NCI-H2171 treated with DMSO at 0.1 percent for 48 hours (cell line): ENCODE results near the gene HSPH1.

Experiments
- DNase-seq: peaks from one replicate; lab custom pipeline; 2025; lab: John Stamatoyannopoulos, UW

Gene HSPH1

DNA sequence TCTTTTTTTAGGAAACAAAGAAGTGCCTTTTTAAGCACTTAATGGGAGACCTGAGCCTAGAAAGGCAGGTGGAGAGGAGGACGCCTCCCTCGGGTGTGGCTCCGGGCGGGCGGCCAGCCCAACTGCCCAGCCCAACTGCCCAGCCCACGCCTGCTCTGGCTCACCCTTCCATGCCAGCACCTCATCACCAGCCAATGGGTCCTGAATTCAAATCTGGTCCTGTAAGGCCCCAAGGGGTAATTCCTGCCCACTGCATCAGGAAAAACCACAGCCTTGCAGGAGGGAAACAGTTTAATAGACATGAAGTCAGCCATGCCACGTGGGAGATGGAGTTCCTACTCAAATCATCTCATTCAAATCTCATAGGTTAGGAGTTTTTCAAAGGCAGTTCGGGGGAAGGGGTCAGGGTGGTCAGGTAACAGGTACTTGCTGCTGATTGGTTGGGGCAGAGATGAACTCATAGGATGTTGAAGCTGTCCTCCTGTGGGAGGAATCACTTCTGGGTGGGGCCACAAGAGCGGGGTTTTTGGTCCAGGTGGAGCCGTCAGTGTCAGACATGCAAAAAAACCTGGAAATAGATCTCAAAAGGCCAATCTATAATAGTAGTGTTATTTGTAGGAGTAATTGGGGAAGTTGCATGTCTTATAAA, 64.9 kb downstream of the HSPH1 start:
- DNase-seq: no peak

DNA sequence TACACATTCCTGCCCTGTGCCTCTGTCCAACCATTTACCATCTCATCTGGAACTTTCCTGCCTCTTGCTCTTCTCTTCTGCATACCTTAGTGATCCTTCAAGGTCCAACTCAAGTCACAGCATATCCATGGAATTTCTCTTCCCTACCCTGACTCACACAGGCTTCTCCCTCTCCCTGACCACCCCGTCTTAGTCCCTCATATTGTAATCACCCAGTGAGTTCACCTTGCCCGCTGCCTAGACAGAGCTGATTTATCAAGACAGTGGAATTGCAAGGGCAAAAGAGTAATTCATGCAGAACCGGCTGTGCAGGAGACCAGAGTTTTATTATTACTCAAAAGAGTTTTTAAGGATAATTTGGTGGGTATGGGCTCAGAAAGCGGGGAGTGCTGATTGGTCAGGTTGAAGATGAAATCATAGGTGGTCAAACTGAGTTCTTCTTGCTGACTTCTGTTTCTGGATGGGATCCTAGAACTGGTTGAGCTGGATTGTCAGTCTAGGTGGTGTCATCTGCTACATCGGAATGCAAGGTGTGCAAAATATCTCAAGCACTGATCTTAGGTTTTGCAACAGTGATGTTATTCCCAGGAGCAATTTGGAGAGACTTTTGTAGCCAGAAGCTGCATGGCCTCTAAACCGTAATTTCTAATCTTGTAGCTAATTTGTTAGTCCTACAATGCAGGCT, 67.2 kb downstream of the HSPH1 start:
- DNase-seq: no peak

DNA sequence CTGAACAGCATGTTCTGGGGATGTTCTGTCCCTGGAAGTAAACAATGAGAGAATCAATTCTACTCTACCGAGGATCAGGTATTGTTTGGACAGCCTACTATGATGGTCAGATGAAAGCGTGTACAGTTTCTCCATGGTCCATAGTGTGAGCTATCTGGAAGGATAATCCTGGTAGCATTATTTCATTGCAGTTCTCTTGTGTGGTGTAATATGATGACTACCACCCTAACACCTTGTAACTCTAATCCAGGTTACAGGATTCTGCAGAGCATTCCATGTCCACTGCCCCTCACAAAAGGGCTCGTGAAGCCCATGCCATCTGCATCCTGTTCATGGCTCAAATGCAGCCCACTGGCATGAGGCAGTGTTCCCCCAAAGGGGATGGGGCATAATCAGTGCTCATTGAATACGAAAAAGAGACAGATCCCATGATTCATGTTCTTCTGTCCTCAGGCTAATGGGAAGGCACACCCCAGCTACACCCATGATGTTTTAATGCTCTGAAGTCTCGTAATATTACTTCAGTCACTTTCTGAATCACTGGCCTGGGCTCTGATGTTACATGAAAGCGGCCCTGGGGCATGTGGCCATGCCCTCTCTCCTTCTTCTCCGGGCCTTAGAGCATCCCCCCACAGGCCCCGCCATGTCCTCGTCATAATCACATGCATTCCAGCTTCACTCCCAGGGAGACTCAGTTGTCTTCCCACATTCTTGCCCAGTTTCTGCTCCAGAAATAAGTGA, 68.4 kb downstream of the HSPH1 start:
- DNase-seq: no peak

DNA sequence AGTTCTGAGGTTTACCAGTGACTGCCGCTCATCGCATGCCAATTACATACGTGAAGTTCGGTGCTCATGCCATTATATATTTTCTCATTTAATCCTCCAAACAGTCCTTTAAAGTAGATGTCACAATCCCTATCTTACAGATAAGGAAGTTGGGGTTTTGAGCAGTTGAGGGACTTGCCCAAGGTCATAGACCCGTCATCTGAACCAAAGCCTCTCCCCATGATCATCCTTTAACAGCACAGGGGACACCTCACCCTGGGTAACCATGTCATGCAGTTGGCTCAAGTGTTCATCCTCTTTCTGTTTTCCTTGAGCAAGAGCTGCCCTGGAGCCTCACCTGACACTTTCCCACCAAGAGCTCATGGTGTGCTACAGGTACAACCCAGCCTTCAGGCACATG, 69.1 kb downstream of the HSPH1 start:
- DNase-seq: no peak

DNA sequence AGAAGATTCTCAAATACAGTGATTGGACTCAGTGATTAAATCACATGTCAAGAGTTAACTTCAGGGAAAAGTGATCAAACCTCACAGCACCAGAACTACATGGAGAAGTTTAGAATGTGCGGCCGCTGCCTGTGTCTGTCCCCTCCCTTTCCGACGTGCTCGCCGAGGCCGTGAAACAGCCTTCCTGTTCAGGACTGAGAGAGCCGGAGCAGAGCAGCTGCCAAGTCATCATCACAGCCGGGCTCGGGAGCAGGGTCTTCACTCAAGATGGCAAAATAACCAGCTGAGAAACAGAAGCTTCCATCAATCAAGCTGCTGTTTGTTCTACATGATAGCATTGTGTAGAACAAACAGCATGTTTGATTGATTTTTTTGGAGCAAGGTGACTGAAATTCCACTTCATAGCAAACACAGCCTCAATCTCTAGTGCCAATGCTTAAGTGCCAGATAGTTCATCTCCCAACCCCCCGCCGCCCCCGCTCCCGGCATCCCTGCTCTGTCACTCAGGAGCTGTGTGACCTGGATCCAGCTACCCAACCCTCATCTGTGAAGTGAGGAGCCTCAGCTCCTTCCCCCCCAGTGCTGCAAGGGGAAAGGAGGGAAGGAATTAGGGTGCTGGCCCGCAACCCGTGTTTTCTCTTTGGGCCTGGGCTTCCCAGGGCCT, 70.6 kb downstream of the HSPH1 start:
- DNase-seq: no peak

DNA sequence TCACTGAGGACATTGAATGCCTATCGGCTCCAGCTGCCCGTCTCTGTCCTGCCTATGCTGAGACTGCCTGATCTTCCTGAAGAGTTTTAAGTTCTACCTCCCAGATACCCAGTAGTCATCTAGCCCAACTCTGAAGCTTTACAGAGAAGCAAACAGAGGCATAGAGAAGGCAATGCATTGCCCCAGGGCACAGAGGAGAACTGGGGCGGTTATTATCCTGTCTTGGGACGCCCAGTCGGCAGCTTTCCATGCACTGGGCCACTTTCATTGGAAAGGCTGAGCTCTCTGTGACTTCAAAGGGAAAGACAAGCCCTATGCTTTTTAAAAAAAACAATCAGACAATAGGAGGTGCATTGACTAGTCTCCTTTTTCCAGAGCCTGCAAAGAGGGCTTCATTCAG, 71.6 kb downstream of the HSPH1 start:
- no peak for DNase-seq

DNA sequence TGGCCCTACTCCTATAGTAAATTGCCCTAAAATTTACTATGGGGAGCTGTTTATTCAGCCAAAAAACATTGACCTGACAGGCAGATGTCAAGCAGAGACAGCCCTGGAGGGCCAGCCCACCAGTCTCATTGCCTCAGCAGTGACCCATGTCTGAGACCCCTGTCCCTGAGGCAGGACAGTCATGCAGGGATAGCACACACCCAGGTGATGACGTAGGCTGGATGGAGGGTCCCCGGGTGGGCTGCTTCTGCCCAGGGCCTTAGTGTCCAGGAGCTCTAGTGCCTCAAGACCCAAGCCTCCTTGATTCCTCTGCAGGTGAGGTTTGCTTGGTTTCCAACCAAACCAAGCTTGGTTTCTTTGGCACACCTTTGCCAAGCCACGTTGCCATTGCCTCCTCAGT, 72.1 kb downstream of the HSPH1 start:
- DNase-seq: no peak

DNA sequence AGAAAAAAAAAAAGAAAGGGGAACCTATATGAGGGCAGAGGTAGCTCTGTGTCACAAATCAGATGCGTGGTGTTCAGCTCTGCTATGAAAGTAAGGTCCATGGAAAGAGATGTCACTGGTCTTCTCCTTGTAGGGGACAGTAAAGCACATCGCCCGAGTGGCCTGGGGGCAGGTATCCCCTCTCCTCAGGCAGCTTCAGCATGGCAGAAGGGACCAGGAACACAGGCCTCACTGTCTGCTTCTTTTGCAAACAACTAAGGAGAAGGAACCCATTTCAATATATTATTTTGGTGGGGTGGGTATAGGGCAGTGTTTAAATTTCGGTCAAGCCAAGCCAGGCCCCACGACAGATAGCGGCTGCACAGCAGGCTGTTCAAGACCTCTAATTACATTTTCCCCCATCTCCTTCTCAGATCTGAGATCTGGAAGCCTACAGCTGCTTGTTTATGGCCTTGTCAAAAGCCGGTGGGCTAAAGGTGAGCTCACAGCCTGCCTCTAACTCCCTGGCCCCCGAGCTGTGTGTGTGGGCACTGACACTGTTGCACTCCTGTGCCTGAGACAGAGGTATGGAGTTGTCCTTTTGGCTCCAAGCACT, 72.8 kb downstream of the HSPH1 start:
- DNase-seq: no peak
